ENCODE results near the gene BCAS1. TPM values are rescaled to one million over a fixed set of nuclear protein-coding genes. Genes with fewer than 3 reads are reported as not detected.

The BCAS1 gene
- polyA plus RNA-seq, 1 donor, result 4.2 TPM

DNA sequence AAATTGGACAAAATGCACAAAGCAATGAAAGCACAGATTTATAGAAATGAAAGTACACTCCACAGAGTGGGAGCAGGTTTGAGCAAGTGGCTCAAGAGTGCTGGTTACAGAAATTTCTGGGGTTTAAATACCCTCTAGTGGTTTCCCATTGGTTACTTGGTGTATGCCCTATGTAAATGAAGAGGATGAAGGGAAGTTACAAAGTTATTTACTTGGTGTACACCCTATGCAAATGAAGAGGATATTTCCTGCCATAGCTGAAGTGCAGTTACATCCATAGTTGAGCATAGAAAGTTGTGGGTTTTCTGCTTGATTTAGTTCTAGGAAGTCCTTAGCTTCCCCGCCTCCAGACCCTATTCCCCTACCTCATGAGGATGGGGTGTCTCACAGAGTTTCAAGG lies 22.7 kb downstream of the BCAS1 start:
- no peak for DNase-seq

DNA sequence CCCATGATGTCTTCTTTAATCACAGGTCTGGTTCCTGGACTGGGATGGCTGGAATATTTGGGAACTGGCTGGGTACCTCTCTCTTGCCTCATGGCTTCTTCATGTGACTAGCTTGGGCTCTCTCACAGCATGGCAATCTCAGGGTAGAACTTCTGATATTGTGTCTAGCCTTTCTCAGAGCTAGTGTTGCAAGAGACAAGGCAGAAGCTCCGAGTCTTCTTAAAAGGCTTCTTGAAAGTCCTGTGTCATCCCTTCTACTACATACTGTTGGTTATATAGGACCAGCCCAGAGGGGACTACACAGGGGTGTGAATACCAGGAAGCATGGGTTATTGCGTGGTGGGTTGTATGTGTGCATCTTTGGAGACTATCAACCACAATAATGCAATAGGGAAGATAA lies 23.3 kb downstream of the BCAS1 start:
- no peak for DNase-seq

DNA sequence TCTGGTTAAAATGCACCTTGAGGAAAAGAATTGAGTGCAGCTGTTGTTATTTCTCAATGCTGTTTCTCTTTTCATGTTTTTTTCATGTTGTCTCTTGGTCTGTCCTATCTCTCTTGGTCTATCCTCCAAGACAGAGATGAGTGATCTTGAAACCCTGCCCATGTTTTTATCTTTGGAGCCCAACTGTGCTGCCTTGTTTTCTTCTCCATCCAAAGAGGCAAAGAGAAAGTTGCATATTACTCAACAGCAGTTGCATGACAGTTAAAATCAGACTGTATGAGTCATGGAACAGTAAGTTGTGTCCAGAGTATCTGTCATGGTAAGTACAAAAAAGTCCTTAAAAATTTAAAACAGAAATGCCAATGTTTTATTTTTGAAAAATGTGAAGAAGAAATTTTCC lies 26.2 kb downstream of the BCAS1 start:
- no peak for DNase-seq

DNA sequence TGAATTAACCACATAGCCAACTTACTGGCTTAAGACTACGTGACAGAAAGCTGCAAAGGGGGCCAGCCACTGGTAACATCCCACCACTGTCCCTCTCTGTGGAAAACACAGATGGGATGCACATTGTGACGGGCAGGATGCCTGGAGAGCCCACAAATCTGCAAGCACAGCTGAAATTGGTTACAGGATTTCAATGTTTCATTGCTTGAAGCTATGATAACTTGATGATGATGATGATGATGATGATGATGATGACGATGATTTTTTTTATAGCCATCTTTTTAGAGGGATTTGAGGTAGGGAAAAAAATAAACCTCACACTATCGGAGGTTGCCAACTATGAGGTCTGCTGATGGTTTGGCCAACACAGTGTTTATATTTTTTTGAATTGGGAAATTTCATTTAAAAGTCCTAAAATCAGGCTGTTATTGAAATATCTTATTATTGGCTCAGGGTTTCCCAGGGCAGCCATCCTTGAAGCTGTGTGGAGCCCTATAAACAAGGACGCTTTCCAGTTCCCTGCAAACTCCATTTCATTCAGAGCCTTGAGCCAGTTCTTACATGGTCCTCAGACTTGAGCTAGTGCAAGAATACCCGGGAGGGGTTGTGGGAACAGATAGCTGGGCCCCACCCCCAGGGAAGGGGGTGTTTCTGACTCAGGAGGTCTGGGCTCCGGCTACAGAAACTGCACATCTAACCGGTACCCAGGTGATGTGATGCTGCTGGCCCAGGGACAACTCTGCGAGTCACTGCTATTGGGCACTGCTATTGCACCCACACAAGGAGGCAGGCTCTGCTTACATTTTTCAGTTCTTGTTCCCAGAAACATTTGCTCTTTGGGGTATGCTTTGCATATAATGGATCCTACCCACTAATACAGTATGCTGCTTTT lies 27.1 kb downstream of the BCAS1 start:
- no peak for DNase-seq

DNA sequence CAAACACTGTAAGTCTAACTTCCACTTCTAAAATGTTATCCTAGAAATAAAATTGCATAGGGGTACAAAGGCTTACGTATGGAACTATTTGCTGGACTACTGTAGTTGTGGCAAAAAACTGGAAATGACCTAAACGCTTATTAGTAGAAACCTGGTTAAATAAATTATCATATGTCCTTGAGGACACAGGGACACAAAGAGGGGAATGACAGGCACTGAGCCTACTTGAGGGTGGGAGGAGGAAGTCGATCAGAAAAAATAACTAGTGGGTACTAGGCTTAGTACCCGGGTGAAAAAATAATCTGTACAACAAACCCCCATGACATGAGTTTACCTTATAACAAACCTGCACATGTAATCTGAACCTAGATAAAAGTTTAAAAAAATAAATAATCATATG lies 28.4 kb downstream of the BCAS1 start:
- DNase-seq, result no peak

DNA sequence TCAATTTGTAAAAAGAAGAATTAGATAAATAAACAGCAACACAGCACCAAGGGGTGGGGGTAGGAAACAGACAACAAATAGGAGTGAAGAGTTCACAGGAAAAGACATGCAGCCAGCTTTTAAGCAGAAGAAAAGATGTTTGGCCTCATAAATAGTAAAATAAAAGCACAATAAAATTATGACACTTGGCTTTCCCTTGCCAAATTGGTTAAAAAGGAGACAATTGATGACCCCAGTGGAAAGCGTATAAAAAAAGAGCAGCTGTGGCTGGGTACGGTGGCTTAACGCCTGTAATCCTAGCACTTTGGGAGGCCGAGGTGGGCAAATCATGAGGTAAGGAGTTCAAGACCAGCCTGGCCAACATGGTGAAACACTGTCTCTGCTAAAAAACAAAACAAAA lies 29.1 kb downstream of the BCAS1 start:
- no peak for DNase-seq

DNA sequence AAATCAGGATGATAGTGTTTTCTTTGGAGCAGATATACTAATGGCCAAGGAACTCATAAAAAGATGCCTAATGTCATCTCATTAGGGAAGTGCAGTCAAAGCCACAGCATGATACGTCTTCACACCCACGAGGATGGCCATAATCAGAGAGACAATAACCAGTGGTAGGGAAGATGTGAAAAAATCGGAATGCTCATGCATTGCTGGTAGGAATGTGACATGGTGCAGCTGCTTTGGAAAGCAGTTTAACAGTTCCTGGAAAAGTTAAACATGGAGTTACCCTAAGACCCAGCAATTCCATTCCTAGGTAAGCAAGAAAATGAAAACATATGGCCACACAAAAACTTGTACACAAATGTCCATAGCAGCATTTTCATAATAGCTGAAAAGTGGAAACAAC lies 29.9 kb downstream of the BCAS1 start:
- no peak for DNase-seq

DNA sequence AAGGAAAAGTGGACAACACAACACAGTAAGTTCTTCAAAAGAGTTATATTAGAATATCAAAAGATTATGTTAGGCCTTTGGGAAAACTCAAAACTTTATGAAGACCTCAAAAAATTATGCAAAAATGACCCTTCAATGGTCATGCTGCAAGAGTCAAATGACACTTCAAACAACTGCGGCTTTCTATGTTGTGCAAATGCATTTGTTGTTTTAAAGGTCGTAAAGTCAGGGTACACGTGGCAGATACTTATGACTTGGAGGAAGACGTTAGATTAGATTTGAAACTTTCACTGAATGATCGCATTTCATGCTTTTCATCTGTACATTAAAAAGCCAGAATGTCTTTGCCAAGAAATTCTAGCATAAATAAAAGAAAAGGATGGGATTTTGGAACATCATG lies 31.4 kb downstream of the BCAS1 start:
- DNase-seq, result no peak

DNA sequence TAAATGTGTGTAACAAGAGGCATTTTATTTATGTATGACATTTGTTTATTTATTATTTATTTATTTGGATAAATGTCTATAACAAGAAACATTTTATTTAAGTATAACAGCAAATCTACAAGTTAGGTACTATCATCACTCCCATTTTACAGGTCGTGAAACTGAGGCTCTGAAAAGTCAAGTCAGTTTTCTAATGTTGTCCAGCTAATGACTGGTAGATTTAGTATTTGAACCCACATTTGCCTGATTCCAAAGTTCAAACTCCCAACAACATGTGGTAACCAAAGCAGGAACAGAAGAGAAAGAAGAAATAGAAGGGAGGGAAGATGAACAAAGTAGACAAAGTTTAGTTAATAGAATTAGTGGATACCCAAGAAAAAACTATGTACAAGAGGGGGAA lies 32.9 kb downstream of the BCAS1 start:
- no peak for DNase-seq

DNA sequence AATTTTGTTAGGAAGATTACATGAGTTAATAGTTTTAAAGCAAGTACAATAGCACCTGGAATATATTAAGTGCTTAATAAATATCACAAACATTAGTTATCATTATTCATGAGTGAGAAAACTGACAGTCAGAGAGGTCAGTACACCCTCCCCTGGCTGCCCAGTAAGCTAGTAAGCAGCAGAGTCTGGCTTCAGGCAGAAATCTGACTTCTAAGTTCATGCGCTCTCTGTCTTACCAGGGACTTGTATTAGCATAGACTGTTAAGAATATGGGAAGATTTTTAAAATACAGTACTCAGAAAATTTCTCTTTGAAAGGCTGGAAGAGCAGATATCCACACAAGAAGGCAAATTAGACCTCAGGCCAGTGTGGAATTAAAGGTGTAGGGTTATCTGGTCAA lies 40.8 kb downstream of the BCAS1 start:
- no peak for DNase-seq

DNA sequence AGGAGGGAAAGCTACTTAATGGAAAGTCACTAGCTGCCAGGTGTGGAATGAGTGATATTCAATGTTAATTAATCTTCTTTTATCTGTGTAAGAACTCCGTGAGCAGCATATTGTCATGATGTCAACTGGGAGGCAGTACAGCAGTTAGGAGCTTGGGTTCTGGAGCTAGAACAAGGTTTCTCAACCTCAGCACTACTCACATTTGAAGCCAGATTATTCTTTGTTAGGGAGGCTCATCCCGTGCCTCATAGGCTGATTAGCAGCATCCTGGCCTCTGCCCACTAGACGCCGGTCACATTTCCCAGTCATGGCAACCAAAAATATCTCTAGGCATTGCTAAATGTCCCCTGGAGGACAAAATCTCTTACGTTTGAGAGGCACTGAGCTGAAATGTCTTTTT lies 41.2 kb downstream of the BCAS1 start:
- DNase-seq, result no peak

DNA sequence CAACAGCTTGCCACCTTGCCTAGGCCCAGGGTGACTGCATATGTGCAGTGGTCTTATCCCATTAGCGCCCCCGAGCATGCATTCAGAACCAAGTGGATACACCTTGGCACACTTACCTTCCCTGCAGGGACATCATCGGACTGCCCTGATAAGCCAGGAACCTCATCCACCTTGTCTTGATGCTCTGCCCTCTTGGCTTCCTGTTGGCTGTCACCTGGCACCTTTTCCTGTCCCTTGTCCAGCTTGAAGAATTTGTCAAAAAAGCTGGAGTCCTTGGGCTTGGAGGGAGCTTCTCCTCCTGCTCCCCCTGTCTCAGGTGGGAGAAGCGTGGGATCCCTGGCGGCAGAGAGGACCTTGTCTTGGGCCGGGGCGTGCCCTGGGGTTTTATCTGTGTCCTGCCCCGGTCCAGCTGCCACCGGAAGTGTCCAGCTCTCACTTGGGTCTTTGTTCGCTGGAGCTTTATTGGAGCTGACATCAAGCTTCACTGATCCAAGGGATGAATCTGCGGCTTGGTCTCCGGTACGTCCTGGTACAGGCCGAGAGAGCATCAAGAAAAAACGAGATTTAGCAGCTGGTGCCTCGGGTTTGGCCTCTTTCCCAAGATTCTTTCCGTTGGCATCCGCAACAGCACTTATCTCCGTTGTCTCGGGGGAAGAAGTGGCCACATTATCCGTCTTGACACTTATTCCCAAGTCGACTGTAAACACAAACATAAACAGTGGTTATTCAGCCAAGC lies 42.0 kb downstream of the BCAS1 start:
- no peak for DNase-seq

DNA sequence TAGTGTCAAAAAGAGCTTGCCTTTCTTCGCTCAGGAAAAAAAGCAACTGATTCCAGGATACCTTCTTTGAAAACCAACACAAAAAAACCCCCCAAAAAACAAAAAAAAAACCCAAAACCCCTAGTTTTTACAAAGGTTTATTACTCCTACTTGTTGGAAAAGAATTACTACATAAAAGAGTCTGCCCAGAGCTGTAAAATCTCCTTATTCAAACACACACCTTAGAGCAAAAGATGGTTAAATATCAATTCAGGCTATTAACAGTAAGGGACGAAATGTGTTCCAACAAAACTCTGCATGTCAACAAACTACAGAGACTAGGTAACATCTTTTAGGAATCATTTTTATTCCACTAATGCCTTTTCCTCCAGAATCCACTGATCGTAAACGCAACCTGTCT lies 42.7 kb downstream of the BCAS1 start:
- no peak for DNase-seq

DNA sequence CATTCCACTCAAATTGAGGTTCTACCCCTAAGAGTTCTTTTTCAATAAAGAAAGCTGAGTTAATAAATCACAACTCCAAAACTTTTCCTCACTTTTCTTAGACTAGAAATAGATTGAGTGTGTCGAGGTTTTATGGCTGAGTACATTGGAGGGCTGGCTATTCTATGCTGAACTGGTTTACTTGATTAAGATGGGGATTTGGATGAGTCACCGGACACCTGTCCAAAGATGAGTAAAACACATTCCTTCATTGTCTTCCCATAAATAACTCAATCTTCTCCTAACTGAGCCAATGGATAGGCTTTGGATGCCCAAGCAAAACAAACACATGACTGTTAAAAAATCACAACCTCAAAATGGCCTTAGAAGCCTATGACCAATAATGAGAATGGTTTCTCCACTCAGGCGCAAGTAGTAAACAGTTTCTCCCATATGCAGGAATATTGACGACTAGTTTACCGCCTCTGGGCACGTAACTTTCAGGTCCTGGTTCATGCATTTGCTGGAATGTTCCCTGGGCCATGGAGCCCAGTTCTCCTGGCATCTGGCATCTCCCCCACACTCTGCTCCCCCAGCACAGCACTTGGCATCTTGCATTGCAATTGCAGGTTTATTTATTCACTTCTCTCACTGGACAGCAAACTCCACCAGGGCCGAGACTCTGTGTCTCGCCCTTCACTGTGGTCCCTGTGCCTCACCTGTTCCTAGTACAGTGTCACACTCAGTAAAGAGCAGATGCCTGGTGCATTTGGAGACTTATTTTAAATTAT lies 43.9 kb downstream of the BCAS1 start:
- no peak for DNase-seq

DNA sequence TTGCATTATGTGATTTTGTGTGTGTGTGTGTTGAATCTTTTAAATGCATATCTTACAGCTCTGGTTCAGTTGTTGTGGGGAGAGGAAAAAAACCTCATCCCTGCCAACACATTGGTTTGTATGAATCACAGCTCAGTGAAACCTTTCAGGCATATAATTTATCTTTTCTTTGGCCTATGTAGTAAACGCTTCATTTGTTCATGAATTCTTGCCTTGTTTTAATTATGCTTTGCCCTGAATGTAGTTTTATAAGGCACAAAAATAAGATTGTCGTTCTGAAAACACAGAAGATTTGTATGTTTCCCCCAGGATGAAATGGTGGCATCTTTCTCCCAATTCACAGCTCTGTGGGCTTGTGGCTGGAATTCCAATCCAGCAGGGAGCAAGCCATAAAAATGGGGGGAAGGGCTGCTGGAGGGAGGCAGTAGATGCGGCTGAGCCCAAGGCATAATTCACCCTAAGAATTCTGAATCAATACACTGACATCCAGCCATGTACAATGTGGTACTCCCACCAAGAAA lies 45.1 kb downstream of the BCAS1 start:
- no peak for DNase-seq

DNA sequence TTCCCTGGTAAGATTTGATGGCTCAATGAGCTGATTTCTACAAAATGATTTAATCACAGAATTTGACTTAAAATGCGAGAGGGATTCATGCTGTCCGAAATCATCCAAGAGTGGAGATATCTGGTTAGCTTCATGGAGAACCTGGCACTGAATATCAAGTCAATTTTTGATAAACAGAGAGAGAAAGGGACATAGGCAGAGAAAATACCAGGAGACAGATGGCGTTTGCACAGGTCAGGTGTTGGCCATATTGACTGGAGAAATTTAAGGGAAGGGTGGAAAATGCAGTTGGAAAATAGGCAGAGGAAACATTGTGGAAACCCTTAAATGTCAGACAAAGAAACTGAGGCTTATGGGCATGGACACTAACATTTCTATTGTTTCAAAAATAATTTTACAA lies 47.0 kb downstream of the BCAS1 start:
- no peak for DNase-seq

DNA sequence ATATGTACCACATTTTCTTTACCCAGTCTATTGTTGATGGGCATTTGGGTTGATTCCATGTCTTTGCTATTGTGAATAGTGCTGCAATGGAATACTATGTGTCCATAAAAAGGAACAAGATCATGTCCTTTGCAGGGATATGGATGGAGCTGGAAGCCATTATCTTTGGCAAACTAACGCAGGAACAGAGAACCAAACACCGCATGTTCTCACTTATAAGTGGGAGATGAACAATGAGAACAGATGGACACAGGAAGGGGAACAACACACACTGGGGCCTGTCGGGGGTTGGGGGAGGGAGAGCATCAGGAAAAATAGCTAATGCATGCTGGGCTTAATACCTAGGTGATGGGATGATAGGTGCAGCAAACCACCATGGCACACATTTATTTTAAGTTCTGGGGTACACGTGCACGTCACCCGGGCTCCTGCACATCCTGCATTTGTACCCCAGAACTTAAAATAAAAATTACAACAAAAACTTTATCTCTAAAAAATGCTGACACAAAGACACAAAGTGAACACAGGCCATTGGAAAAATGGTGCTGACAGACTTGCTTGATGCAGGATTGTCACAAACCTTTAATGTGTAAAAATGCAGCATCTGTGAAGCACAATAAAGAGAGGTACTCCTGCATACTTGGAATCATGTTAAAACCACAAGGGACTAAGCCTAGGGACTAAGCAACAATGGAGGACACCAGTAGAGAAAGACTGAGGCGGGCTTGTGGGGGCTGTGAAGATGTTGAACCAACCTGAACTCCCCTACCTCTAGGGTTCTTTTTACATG lies 48.8 kb downstream of the BCAS1 start:
- no peak for DNase-seq

DNA sequence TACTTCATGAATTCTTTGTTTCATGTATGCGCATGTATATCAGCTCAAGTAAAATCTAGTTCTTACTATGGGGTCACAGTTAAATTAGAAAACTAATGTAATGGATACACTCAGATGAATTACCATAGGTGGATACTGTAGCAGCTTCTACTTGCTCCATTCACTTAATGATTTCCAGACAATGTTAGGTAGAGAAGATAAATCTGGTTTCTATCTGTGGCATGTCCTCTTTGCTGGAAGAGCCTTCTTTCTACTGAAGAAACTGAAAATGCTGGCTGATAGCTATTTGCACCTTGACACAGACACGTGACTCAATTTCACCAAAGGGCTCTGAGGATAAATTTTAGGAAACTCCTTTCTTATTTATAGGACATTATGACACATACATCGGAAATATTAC lies 49.5 kb downstream of the BCAS1 start:
- DNase-seq, result no peak

DNA sequence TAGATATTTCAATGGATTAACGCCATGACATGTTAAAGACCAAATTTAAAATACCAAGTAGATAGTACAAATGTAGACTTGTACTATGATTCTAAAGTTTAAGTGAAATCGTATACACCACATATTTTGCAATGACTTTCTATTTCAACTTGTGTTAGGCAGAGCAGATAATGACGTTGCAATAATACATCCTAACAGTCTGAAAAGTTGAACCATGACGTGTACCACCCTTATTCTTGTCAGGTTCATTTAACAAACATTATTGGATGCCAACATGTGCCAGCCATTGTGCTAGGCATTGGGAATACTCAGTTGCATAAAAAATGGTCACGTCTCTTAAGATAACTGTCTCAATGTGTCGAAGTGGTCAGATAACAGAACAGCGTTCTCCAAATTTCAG lies 50.0 kb downstream of the BCAS1 start:
- DNase-seq, result no peak

DNA sequence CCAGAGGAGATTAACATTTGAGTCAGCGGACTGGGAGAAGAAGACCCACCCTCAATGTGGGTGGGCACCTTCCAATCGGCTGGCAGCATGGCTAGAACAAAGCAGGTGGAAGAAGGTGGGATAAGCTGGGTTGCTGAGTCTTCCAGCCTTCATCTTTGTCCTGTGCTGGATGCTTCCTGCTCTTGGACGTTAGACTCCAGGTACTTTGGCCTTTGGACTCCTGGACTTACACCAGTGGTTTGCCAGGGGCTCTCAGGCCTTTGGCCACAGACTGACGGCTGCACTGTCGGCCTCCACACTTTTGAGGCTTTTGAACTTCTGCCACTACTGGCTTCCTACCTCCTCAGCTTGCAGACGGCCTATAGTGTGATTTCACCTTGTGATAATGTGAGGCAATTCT lies 50.8 kb downstream of the BCAS1 start:
- no peak for DNase-seq

DNA sequence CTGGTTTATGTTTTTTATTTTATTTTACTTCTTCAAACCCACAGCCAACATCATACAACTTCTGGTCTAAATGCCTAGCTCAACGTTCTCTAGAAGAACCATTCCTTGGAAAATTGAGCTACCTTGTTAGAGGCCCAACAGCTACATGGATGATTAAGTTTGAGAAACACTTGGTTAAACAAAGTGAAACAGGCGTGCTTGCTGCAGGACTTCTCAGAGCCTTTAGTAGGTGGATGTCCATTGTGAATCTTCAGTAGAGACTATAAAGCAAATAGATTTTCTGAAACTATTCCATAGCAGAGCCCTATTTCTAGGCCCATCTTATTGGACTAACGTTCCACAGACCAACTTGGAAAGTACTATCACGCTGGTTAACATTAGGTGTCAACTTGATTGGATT lies 51.3 kb downstream of the BCAS1 start:
- no peak for DNase-seq

DNA sequence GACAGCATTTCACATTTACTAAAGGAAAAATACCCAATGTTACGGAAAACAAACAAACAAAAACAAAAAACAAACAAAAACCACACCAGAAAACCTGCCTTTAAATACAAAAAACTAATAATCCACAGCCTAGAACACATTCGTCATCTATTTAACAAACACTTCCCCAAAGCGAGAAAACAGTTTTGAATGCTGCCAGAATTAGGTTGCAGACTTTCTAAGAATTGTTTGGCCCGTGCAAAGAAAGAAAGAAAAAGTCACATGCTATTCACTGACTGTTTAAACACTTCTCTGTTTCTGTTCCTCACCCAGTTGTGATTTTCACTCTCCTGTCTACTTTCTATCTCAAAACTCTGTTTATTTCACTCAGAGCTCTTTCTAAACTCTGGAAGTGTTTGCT lies 52.5 kb downstream of the BCAS1 start:
- DNase-seq, result no peak

Data from left kidney (tissue), 2 donors.